HG03139 (cell line): Measurements from ENCODE around the gene ASIC1.
A peak's percentile ranks its signal among the peaks of the same experiment; 100 is the strongest.
"Not testable (repeated sequence)": the region's sequence is repeated elsewhere in the genome, so short reads cannot be mapped to it uniquely, and the experiment has no call there.

ENCODE experiments used
- ATAC-seq: cut with Tn5 transposase; IDR thresholded peaks from one replicate; pipeline ENCODE4 v1.9.1; 2021; ENCODE audit not compliant: unreplicated experiment

Gene ASIC1

DNA sequence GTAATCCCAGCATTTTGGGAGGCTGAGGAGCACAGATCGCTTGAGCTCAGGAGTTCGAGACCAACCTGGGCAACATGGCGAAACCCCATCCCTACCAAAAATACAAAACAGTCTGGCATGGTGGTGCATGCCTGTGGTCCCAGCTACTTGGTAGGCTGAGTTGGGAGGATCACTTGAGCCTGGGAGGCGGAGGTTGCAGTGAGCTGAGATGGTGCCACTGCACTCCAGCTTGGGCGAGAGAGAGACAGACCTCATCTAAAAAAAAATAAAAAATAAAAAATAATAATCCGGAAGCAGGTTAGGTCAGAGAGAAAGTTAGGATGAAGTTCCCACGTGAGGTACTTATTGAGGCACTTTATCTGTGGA lies 27.0 kb downstream of the ASIC1 start:
- not testable (repeated sequence) for ATAC-seq

DNA sequence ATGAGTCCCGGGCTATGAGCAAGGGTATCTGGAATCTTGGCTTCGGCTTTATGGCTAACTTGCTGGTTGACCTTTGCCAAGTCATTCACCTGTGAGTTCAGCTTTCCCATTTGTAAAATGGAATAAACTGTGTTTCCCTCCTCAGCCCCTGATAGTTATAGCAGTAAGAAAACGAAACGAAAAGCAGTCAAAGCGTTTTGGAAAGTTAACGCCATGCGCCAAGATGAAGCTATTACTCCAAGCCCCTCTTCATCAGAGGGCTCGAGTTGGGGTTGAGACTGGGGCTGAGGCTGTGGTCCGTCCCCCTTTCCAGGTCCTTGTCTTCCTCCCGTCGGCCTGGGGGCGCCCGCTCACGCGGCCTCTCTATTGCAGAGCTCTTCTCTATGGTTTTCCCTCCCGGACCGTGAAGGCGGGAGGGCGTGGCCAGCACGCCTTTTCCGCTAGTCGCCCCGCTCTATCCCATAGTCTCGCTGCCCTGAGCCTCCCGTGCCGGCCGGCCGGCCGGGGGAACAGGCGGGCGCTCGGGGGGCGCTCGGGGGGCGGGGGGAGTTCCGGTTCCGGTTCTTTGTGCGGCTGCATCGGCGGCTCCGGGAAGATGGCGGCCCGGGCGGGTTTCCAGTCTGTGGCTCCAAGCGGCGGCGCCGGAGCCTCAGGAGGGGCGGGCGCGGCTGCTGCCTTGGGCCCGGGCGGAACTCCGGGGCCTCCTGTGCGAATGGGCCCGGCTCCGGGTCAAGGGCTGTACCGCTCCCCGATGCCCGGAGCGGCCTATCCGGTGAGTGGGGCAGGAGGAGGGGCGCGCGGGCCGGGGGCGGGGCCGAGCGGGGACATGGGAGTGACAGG lies 27.6 kb downstream of the ASIC1 start, which contains the start of gene SMARCD1:
Gene SMARCD1 (plus strand): TSS at position 568 of the 840 bp plus-strand sequence. CDS start 28 bp downstream, at position 596.
- ATAC-seq: peak; percentile 87

DNA sequence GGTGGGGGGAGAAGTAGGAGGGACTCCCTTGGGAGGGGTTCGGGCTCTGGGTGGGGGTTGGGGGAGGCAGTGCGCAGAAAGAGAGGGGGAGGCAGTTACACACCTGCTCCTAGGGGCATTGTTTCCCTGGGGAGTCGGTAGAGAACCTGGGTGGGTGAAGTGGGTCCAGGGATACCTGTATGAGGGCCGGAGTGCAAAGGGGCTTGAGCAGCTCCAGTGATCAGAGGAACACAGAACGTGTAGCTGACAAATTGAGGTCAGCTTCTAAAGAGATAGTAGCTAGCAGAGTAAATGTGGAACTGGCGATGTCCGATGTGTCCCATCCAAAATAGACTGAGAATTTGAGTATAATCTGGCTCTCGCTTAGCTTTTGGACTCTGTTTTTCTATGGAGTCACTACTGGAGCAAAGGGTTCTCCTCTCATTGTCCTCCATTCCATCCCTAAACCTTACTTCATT lies 28.2 kb downstream of the ASIC1 start:
- no peak for ATAC-seq

DNA sequence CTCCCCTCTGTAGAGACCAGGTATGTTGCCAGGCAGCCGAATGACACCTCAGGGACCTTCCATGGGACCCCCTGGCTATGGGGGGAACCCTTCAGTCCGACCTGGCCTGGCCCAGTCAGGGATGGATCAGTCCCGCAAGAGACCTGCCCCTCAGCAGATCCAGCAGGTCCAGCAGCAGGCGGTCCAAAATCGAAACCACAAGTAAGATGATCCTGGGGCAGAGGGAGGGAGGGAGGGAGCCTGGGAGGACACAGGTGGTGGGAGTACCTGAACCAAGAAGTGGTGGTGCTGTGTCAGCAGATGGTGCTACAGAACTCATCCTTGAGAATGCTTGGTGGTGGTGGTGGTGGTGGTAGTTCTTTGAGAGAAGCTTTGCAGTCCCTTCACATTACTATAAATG lies 28.8 kb downstream of the ASIC1 start:
- ATAC-seq: no peak

DNA sequence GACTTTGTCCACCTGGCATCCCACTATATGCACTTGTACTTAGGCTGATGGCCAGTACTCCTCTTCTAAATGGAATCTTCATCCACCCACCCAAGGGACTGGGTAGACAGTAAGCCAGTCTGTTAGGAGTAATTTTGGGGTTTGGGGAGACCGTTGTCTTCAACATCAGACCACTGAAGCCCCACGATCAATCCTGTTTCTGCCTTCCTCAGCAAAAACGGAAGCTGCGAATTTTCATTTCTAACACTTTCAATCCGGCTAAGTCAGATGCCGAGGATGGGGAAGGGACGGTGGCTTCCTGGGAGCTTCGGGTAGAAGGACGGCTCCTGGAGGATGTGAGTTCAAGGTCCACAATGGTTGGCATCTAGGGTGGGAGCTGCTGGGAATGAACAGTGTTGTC lies 29.8 kb downstream of the ASIC1 start:
- ATAC-seq: no peak

DNA sequence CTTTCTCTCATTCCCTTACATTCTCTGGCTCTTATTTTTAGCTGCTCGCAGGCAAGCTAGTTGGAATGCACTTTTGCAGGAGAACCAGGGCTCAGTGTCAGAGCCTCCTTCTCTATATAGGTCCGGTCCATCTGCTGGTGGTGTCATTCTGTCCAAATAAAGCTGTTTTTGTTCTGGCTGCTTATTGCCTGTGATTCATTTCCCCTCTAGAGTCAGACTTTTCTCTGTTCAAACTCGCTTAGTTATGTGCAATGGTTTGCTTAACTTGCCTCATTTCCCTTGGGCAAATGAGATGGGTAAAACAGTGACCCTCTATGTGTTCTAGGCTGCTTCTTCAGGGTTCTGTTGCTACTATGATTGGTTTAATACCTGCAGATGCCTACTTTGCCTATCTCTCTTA lies 30.6 kb downstream of the ASIC1 start:
- no peak for ATAC-seq

DNA sequence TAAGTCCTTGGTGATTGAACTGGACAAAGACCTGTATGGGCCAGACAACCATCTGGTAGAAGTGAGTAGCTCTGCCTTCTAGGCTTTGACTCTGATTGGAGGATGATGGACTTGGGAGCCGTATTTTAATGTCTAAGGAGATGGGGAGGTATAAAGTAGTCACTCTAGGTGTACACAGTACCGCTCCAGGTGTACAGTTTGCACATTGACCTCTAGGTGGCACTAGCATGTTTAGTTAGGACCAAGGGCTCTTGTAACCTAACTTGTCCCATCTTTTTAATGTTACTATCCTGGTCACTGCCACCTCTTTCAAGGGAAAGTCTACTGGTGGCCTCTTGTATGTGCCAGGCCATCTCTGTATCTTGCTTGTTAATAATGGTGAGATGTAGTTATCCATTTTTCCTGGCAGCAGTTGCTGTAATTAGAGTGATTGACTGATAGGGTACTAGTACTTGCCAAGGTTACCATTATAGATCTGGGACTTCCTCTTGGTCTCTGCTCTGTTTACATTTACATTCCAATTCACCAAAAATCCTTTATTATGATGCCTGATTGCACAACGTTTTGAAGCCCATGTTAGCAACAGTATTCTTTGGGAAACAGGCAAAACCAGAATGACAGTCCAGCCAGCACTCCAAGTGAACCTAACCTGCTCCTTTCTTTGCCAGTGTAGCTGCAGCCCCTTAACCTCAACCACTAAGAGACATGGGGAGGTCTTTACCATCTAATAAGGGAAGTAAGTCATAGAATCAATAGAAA lies 31.4 kb downstream of the ASIC1 start:
- ATAC-seq: no peak

DNA sequence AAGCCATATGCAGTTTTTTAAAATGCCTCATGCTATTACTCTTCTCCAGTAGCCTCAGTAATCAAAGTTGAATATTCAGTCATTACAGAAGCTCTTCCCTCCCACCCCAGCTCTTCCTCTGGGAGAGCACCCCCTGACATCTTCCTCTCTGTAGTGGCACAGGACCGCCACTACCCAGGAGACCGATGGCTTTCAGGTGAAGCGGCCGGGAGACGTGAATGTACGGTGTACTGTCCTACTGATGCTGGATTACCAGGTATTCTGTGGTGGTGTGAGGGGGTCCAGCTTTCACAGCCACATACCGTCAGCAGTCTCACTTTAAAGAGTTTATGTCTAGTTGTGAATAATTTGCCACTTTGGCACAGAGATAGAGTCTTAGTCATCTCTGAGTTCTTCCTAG lies 32.3 kb downstream of the ASIC1 start:
- no peak for ATAC-seq

DNA sequence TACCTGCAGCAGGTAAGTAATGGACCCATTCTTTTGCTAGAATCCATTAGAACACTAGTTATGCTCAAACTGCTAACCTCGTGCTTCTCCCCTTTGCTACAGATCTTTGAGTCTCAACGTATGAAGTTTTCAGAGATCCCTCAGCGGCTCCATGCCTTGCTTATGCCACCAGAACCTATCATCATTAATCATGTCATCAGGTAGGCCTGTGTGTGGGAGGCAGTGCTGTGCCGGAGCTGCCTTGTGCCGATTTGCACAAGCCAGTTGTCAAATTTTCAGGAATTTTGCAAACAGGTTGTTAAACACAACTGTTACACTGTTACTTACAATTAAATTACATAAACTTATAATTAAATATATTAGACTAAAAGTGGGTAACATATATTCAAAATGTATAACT lies 33.0 kb downstream of the ASIC1 start:
- no peak for ATAC-seq

DNA sequence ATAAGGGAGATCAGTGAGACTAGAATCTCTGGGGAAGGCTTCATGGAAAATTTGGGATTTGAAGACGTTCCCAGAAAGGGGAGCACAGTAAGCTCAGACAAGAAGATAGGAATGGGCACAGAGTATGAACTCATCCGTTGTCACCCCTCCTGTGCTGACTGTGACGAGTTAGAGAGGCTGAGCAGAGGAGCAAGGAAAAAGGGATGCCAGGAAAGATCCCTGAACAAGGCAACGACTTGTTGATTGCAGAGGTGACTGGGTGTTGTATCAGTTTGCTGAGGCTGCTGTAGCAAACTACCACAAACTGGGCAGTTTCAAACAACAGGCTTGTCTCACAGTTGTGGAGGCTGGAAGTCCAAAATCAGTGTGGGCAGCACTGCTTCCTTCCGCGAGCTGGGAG lies 40.6 kb downstream of the ASIC1 start:
- ATAC-seq: no peak

DNA sequence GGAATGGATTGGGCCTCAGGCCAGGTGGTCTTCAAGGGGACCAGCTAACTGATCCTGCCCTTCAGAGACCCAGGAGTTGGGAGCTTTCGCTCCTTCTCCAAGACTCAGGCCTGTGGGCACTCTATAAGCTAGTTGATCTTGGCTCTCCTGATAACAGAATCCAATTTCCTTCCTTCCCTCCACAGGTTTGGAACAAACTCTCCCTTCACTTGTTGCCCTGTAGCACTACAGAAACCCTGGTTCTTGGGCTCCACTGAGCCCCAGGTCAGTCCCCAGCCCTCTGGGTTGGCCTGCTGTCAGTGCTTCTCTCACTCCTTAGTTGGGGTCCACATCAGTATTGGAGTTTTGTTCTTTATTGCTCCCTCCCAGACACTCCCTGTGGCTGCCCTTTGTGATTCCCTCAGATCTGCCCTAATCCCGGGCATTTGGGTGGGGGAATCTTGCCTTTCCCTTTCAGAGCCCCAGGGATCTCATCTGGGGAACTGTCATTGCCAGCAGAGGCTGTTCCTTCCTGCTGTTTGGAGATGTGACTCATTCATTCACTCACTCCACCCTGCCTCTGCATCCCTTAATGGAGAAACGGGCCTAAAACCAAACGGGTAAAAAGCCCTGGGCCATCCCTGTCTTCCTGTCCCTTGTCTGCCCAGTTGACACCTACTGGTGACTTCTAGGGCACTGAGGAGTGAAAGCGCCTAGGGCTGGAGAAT lies 42.1 kb downstream of the ASIC1 start:
- no peak for ATAC-seq

DNA sequence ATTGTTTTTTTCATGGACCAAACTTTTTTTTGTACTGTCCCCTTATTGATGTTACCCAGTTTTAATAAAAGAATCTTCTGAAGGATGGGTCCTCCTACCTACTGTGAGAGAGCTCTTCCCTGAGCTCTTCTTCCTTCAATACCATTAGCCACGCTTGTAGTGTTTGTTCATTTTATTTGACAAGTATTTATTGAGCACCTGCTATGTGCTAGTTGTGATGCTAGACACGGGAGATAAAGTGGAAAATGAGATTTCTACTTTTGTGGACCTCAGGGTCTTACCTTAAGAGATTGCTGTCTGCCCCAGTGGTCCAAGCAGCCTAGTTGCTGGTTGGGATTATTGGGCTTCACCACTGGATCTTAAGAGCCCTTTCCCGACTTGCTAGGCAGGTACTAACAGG lies 43.2 kb downstream of the ASIC1 start:
- ATAC-seq: no peak

DNA sequence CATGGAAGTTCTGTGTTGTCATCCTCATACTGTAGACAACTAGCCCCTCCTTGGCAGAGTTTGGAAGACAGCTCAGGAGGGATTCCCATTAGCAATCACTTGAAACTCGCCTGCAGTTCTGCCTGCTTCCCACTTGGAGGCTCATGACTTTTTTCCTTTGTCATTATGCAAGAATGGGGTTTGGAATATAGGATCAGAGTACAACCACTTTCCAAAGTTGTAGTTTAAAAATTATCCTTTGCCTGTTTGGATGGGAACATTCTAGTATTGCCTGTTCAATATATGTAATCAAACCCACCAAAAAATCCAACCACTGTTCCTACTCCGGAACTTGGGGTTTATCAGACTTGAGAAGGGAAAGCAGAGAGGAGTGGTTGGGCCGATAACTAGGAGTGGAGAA lies 44.3 kb downstream of the ASIC1 start:
- ATAC-seq: no peak

DNA sequence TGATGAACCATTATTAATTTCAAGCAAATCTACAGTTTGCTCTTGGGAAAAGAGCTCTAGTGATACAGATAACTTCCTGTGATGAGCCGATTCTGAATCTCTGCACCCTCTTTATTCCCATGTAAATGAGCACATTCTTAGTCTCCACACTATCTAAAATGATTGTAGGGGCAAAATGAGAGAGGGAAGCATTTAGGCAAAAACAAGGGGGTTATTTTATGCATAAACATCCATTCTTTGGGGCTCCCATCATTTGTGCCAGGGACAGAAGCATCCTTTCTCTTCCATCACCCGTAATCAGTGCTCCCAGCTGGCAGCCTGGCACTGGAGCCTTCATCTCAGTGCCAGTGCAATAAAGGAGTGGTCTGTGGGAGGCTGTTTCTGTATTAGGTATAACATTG lies 44.7 kb downstream of the ASIC1 start:
- no peak for ATAC-seq

DNA sequence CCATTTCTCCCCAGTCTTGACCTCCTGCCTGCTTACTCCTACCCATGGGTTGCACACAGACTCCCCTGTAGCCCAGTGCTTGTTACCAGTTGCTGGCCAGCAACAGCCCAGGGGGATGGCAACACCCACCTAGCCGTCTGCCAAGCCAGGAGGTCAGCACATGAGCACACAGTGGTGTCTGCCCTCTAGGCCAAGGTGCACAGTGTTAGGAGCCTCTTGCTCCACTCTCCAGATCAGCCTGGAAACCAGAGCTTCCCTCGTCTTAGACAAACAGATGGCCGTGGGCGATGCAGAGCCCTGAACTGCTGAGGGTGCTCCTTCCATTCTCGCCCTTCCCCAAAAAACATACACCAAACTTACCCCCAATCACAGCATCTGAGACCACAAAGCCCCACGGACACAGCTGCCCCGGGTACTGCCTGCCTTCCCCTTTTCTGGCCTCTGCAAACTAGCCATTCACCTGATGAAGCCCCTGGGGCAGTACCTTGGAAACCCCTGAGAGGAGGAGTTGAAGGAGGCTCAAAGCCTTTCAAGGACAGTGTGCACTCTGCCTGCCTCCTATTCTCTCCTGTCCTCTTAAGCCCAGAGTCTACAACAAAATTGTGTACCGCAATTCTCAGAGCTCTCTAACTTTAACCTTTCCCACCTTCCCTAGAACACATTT lies 45.4 kb downstream of the ASIC1 start:
- ATAC-seq: no peak

DNA sequence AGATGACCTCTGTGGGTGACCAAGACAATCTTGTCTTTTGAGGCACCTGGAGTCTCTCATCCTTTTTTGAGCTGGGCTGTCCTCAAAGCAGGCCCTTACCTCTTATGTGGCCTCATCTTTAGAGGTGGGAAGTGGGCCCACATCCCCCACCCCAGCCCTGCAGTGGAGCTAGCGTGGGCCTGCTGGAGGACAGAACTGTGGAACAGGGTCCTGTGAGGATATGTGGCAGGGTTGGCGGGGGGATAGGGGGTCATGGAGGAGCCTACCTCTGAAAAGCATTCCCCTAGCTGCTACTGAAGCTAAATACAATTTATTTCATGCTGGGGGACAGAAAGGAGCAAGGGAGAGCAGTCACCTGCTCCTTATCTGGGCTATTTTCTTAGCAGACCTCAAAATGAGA lies 46.0 kb downstream of the ASIC1 start:
- ATAC-seq: no peak

DNA sequence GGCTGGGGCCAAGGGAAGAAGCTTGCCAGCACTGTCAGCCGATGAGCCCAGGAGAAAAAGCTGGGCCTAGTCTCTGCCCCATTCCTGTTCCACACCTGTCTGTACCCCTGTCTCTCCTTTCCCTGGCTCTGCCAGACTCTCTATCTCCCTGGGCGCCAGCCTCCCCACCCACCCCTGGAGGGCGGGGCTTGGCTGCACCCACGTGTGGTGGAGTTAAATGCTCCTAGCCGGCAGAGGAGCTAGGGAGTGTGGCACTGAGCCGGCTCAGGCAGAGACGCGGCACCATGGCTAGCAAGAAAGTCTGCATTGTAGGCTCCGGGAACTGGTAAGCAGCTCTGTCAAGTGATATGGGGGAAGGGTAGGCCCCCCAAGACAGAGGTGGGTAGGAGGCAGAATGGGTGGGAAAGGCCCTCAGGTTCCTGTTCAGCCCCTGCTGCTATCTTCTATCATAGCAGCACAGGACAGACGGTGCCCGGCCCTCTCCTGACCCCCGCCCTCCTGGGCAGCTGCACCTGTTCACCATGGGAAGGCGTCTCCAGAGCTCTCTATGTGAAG lies 46.4 kb downstream of the ASIC1 start, which contains the start of gene GPD1:
Gene GPD1 (plus strand): TSS at position 242 of the 555 bp plus-strand sequence. CDS start 43 bp downstream, at position 285.
- ATAC-seq: no peak

DNA sequence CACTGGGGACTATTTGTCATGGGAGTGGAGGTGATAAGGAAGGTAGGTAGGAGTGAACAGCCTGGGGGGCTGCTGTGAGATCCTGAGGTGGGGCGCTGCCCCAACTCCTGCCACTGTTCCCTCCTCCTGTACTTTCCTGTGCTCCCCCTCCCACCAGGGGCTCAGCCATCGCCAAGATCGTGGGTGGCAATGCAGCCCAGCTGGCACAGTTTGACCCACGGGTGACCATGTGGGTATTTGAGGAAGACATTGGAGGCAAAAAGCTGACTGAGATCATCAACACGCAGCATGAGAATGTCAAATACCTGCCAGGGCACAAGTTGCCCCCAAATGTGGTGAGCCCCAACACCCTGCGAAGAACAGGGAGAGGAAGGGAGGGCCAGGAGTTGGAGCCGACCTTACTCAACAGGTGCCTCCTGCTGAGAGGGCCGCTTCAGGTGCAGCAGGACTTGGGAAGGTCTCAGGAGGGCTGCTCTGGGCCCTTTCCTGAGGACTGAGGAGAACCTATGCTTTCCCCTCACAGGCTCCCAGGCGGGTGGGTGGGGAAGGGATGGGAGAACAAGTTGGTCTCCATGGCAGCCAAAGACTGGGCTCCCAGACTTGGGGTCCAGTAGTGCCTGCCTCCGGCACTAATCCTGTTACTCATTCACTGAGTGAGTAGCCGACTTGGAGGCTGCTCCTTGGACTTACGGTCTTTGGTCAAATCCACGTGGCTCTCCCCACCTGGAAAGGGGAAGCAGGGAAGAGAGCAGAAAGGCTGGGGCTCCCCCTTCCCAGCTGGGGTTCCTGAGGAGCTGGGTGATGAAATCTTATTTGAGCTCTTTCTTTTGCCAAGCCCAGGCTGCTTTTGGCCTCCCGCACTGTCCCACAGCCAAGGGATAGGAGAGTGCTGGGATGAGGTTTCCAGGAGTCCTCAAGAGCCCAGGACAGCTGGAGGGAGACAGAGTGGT lies 47.3 kb downstream of the ASIC1 start:
- ATAC-seq: no peak

DNA sequence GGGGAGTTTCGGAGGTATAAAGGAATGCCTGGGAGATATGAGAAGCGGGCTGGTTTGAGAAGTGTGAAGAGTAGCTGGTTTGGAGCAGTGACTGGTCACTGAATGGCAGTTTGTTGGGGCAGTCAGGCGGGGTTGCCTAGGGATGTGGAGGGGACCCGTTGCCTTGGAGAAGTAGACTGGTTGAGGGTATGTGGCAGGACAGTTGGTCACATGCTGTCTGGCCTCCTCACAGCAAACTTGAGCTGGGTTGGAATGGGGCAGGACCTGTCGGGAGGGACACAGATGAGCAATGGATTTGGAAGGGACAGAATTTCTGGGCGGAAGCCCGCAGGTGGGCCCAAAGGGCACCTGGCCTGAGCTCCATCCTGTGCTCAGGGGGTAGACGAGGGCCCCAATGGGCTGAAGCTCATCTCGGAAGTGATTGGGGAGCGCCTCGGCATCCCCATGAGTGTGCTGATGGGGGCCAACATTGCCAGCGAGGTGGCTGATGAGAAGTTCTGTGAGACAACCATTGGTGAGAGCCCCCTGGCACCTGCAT lies 48.6 kb downstream of the ASIC1 start:
- ATAC-seq: no peak
